H1 (cell line): ENCODE data around the gene SPG11.

ENCODE experiments used
- CREB1 ChIP-seq: IDR thresholded peaks from 2 replicates; pipeline ENCODE4 v1.6.1; 2012; ENCODE audit warnings: inconsistent platforms
- EP300 ChIP-seq, 2 experiments: IDR thresholded peaks; 1 replicate in 1 of 2; 2 replicates in 1 of 2; pipeline ENCODE4 v1.6.1; 2011 to 2012; ENCODE audit warnings: low read depth in 2 of 2, low read length in 2 of 2, mild to moderate bottlenecking in 2 of 2, borderline replicate concordance in 1 of 2, inconsistent platforms in 1 of 2, moderate library complexity in 1 of 2
- EZH2 ChIP-seq: fragments of 200-600 bp; sonication (generic); IDR thresholded peaks from 2 replicates; pipeline ENCODE4 v1.7.1; 2012; ENCODE audit warnings: low read depth, mild to moderate bottlenecking, moderate library complexity, low read length, inconsistent platforms; ENCODE audit not compliant: severe bottlenecking
- FOSL1 ChIP-seq: IDR thresholded peaks from 2 replicates; pipeline ENCODE4 v1.6.1; 2011; ENCODE audit warnings: mild to moderate bottlenecking, low read depth, low read length, moderate library complexity; ENCODE audit not compliant: insufficient read depth
- POLR2A ChIP-seq, 2 experiments: IDR thresholded peaks; 1 replicate in 1 of 2; 2 replicates in 1 of 2; pipeline ENCODE4 v1.6.1; 2011; ENCODE audit warnings: low read depth in 2 of 2, low read length in 2 of 2, mild to moderate bottlenecking in 2 of 2; ENCODE audit errors: control extremely low read depth in 1 of 2
- POLR2AphosphoS5 ChIP-seq: IDR thresholded peaks from 2 replicates; pipeline ENCODE4 v1.6.1; 2011; ENCODE audit warnings: low read depth, low read length
- SUZ12 ChIP-seq: fragments of 200-600 bp; sonication (generic); IDR thresholded peaks from 2 replicates; pipeline ENCODE4 v1.6.1; 2012; ENCODE audit warnings: mild to moderate bottlenecking, inconsistent platforms, low read length, moderate library complexity, mixed read lengths
- TCF12 ChIP-seq: IDR thresholded peaks from 2 replicates; pipeline ENCODE4 v1.6.1; 2011; ENCODE audit warnings: low read depth, mild to moderate bottlenecking, low read length
- TF ChIP-seq, protein P1 (sequence below), 3 experiments: IDR thresholded peaks; 1 replicate in 2 of 3; 2 replicates in 1 of 3; pipeline versions ENCODE4 v1.5.1 to v1.6.1; 2011; ENCODE audit warnings: low read length in 3 of 3, mild to moderate bottlenecking in 3 of 3, inconsistent platforms in 2 of 3, low read depth in 1 of 3, moderate library complexity in 1 of 3; ENCODE audit not compliant: insufficient read depth in 1 of 3; ENCODE audit errors: control extremely low read depth in 1 of 3
- TF ChIP-seq, protein P2 (sequence below): IDR thresholded peaks from 2 replicates; pipeline ENCODE4 v1.6.1; 2012; ENCODE audit warnings: inconsistent platforms
- TF ChIP-seq, protein P3 (sequence below): IDR thresholded peaks from 2 replicates; pipeline ENCODE4 v1.6.1; 2011; ENCODE audit warnings: low read length, improper control_type of control experiment

DNA sequence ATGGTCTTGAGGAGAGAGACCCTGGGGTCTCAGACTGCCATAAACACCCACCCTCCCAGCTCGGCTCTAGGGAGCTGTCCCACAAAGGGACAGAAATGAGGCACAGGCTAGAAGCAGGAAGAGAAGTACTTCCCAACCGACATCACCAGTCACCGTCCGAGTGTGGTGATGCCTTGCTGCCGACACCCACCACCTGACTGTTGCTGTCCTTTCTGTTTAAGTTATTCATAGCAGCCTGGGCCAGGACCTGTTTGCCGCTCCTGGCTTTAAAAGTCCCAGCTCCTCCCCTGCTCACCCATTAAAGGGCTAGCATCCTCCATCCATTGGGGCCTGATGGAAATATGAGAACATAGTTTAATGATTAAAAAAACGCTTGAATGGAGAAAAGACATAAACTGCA, 13.2 kb upstream of the SPG11 start:
- TF ChIP-seq FOSL1: no peak
- TF ChIP-seq, protein P1, sequence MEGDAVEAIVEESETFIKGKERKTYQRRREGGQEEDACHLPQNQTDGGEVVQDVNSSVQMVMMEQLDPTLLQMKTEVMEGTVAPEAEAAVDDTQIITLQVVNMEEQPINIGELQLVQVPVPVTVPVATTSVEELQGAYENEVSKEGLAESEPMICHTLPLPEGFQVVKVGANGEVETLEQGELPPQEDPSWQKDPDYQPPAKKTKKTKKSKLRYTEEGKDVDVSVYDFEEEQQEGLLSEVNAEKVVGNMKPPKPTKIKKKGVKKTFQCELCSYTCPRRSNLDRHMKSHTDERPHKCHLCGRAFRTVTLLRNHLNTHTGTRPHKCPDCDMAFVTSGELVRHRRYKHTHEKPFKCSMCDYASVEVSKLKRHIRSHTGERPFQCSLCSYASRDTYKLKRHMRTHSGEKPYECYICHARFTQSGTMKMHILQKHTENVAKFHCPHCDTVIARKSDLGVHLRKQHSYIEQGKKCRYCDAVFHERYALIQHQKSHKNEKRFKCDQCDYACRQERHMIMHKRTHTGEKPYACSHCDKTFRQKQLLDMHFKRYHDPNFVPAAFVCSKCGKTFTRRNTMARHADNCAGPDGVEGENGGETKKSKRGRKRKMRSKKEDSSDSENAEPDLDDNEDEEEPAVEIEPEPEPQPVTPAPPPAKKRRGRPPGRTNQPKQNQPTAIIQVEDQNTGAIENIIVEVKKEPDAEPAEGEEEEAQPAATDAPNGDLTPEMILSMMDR (IDR thresholded peaks at IDR 0.05; ENCODE audit: control extremely low read depth in 1 of 3, insufficient read depth in 1 of 3, low read depth in 1 of 3, low read length in 3 of 3): no peak
- TF ChIP-seq EP300 (IDR thresholded peaks at IDR 0.05; ENCODE audit: borderline replicate concordance in 1 of 2, low read depth in 2 of 2, low read length in 2 of 2): no peak
- TF ChIP-seq, protein P2, sequence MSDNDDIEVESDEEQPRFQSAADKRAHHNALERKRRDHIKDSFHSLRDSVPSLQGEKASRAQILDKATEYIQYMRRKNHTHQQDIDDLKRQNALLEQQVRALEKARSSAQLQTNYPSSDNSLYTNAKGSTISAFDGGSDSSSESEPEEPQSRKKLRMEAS: no peak
- TF ChIP-seq, protein P3, sequence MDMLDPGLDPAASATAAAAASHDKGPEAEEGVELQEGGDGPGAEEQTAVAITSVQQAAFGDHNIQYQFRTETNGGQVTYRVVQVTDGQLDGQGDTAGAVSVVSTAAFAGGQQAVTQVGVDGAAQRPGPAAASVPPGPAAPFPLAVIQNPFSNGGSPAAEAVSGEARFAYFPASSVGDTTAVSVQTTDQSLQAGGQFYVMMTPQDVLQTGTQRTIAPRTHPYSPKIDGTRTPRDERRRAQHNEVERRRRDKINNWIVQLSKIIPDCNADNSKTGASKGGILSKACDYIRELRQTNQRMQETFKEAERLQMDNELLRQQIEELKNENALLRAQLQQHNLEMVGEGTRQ: no peak
- TF ChIP-seq CREB1: no peak
- no peak for TF ChIP-seq EZH2
- TF ChIP-seq POLR2AphosphoS5: no peak
- TF ChIP-seq POLR2A (IDR thresholded peaks at IDR 0.05; ENCODE audit: control extremely low read depth in 1 of 2, low read depth in 2 of 2, low read length in 2 of 2): no peak
- TF ChIP-seq SUZ12: no peak
- no peak for TF ChIP-seq TCF12
